K562 (cell line): ENCODE measurements around the gene DIPK1B. TPM values are rescaled to one million over a fixed set of nuclear protein-coding genes. Genes with fewer than 3 reads are reported as not detected.

Source experiments
- ARID1B ChIP-seq: fragments of 450-650 bp; IDR thresholded peaks from 2 replicates; pipeline ENCODE4 v1.6.1; 2016; ENCODE audit warnings: antibody characterized with exemption, mild to moderate bottlenecking, inconsistent platforms
- ATF3 ChIP-seq, 2 experiments: fragments of 450-650 bp in 1 of 2; sonication (generic) in 1 of 2; formaldehyde crosslinking in 1 of 2; IDR thresholded peaks in 1 of 2; conservative IDR thresholded peaks in 1 of 2; 2 replicates each; pipeline versions ENCODE4 v1.6.1 to v1.8.1; 2016 to 2023; ENCODE audit warnings: mild to moderate bottlenecking in 2 of 2, moderate library complexity in 2 of 2, inconsistent platforms in 1 of 2, missing genetic modification reagents in 1 of 2
- BRCA1 ChIP-seq, 2 experiments: fragments of 450-650 bp in 1 of 2; sonication (generic) in 1 of 2; formaldehyde crosslinking in 1 of 2; IDR thresholded peaks; 2 replicates each; pipeline versions ENCODE4 v1.5.0 to v1.6.1; 2017 to 2020; ENCODE audit warnings: mild to moderate bottlenecking in 1 of 2, missing genetic modification reagents in 1 of 2
- CBFA2T3 ChIP-seq: fragments of 450-650 bp; IDR thresholded peaks from 2 replicates; pipeline ENCODE4 v1.6.1; 2017
- DDX20 ChIP-seq: fragments of 450-650 bp; IDR thresholded peaks from 2 replicates; pipeline ENCODE4 v1.6.1; 2016; ENCODE audit warnings: missing genetic modification characterization, low read depth, mild to moderate bottlenecking, missing compliant biosample characterization, moderate library complexity
- DIDO1 ChIP-seq: fragments of 450-650 bp; IDR thresholded peaks from 2 replicates; pipeline ENCODE4 v1.6.1; 2016; ENCODE audit warnings: low read depth, missing biosample characterization, missing genetic modification characterization
- DPF2 ChIP-seq: fragments of 450-650 bp; IDR thresholded peaks from 2 replicates; pipeline ENCODE4 v1.6.1; 2016
- E2F5 ChIP-seq: sonication (generic); formaldehyde crosslinking; IDR thresholded peaks from 2 replicates; pipeline ENCODE4 v1.8.0; 2022; ENCODE audit warnings: mild to moderate bottlenecking, missing genetic modification reagents
- FOS ChIP-seq: IDR thresholded peaks from 3 replicates; pipeline ENCODE4 v1.6.1; 2011; ENCODE audit not compliant: insufficient read length; ENCODE audit errors: extremely low read depth
- FOSL1 ChIP-seq: fragments of 200-800 bp; sonication (Bioruptor generic); conservative IDR thresholded peaks from 2 replicates; pipeline ENCODE4 v1.6.1; 2016; ENCODE audit warnings: missing genetic modification characterization, missing compliant biosample characterization
- HDGF ChIP-seq: fragments of 450-650 bp; IDR thresholded peaks from 2 replicates; pipeline ENCODE4 v1.6.1; 2016
- HLTF ChIP-seq: fragments of 450-650 bp; IDR thresholded peaks from 2 replicates; pipeline ENCODE4 v1.6.1; 2016
- HSF4 ChIP-seq: fragments of 250-450 bp; sonication (Bioruptor Pico); IDR thresholded peaks from 2 replicates; pipeline ENCODE4 v2.1.2; 2022; ENCODE audit warnings: mild to moderate bottlenecking, moderate library complexity, borderline replicate concordance
- KLF1 ChIP-seq: fragments of 450-650 bp; IDR thresholded peaks from 2 replicates; pipeline ENCODE4 v1.6.1; 2016; ENCODE audit warnings: missing genetic modification characterization, missing compliant biosample characterization
- MCM3 ChIP-seq: fragments of 450-650 bp; IDR thresholded peaks from 2 replicates; pipeline ENCODE4 v1.6.1; 2016
- MYNN ChIP-seq, 2 experiments: sonication (generic); formaldehyde crosslinking in 1 of 2; IDR thresholded peaks; 2 replicates each; pipeline versions ENCODE4 v1.5.0 to v1.6.1; 2016 to 2020; ENCODE audit warnings: antibody characterized with exemption in 1 of 2, missing genetic modification reagents in 1 of 2
- NFE2 ChIP-seq: IDR thresholded peaks from 2 replicates; pipeline ENCODE4 v1.6.1; 2014; ENCODE audit warnings: antibody characterized with exemption, low read depth
- NFE2L1 ChIP-seq: fragments of 450-650 bp; IDR thresholded peaks from 2 replicates; pipeline ENCODE4 v1.6.1; 2016; ENCODE audit warnings: missing genetic modification characterization, low read depth, mild to moderate bottlenecking, missing compliant biosample characterization, moderate library complexity, borderline replicate concordance
- POLR2A ChIP-seq: fragments of 450-650 bp; conservative IDR thresholded peaks from 2 replicates; pipeline ENCODE4 v1.6.1; 2016
- SIRT6 ChIP-seq: IDR thresholded peaks from one replicate; pipeline ENCODE4 v1.6.1; 2012; ENCODE audit warnings: low read depth, mild to moderate bottlenecking, control low read depth, inconsistent platforms, low read length, moderate library complexity
- SMARCA4 ChIP-seq: fragments of 450-650 bp; IDR thresholded peaks from 2 replicates; pipeline ENCODE4 v1.6.1; 2016
- SMARCE1 ChIP-seq: fragments of 450-650 bp; IDR thresholded peaks from 2 replicates; pipeline ENCODE4 v1.7.1; 2016; ENCODE audit warnings: mild to moderate bottlenecking
- ZNF174 ChIP-seq: fragments of 250-450 bp; sonication (Bioruptor Pico); IDR thresholded peaks from 2 replicates; pipeline ENCODE4 v1.4.0; 2020; ENCODE audit warnings: mild to moderate bottlenecking
- ZNF263 ChIP-seq: sonication (generic); formaldehyde crosslinking; IDR thresholded peaks from 2 replicates; pipeline ENCODE4 v1.8.0; 2022; ENCODE audit warnings: mild to moderate bottlenecking, missing genetic modification reagents, borderline replicate concordance
- ZNF609 ChIP-seq: sonication (generic); formaldehyde crosslinking; IDR thresholded peaks from 2 replicates; pipeline ENCODE4 v1.8.1; 2023; ENCODE audit warnings: missing genetic modification reagents, mild to moderate bottlenecking, borderline replicate concordance
- polyA plus RNA-seq, 8 experiments: library from polyadenylated mRNA; depleted of rRNA in 4 of 8; stranded (reverse) in 5 of 8; unstranded in 3 of 8; fragments of >200 nt; fragmentation: Nextera tagmentation in 2 of 8; fragmentation: Illumina TruSeq in 1 of 8; extraction: Ambion mirVana in 2 of 8; extraction: Trizol in 1 of 8; gene quantifications; 2 replicates each; pipeline versions ENCODE4 v1.2.1 to v1.2.3, GENCODE V29; 2011 to 2014; ENCODE audit warnings: inconsistent platforms in 1 of 8, missing spikeins in 1 of 8
- total RNA-seq, 7 experiments: library from RNA; depleted of rRNA in 6 of 7; stranded (reverse); fragments of >200 nt in 6 of 7; fragmentation: Illumina TruSeq in 2 of 7; extraction: Trizol in 2 of 7; gene quantifications; 2 replicates each; pipeline versions ENCODE4 v1.2.1 to v1.2.3, GENCODE V29; 2011 to 2021; ENCODE audit warnings: low replicate concordance in 1 of 7

DIPK1B gene
- total and polyA plus RNA-seq, 9 of the 15 experiments (the other 6 are each of a cell fraction or from before 2014, with no cell fraction given): 0.08 to 22.3 (median 5.9) TPM

- TF ChIP-seq CBFA2T3 (peak; percentile 34), HSF4 (CRISPR knock-in tag) (no peak), ZNF174 (no peak), MYNN (IDR thresholded peaks at IDR 0.05) (peak; percentile 71; the same call in 1 of the 2 replicates), MYNN (CRISPR knock-in tag; IDR thresholded peaks at IDR 0.05) (no peak), NFE2L1 (tag) (no peak), DPF2 (peak; percentile 64), SMARCA4 (peak; percentile 43), POLR2A (no peak), MCM3 (no peak), ARID1B (peak; percentile 65), KLF1 (tag) (0 out of 2 replicates have a peak, but pooled peaks have one; percentile 37), HLTF (peak; percentile 97; the same call in 1 of the 2 replicates), DDX20 (tag) (no peak), E2F5 (CRISPR knock-in tag) (no peak), FOS (peak; percentile 44), SIRT6 (no peak), NFE2 (peak; percentile 11; the same call in 1 of the 2 replicates), ATF3 (IDR thresholded peaks at IDR 0.05) (peak; percentile 81), ATF3 (CRISPR knock-in tag; conservative IDR thresholded peaks at IDR 0.05) (no peak), BRCA1 (IDR thresholded peaks at IDR 0.05) (no peak), BRCA1 (CRISPR knock-in tag; IDR thresholded peaks at IDR 0.05) (no peak), DIDO1 (no peak), HDGF (no peak), FOSL1 (tag) (peak; percentile 95), ZNF263 (CRISPR knock-in tag) (no peak), SMARCE1 (0 out of 2 replicates have a peak, but pooled peaks have one; percentile 40), ZNF609 (no peak)
These were observed 18.7 kb upstream of the DIPK1B start (continued) for GRCh38 chr9:136693490-136694162.
